HG02798 (cell line): ENCODE data around the gene GPR150.
"Not testable (repeated sequence)": the region's sequence is repeated elsewhere in the genome, so short reads cannot be mapped to it uniquely, and the experiment has no call there.

Experiments
- ATAC-seq: cut with Tn5 transposase; IDR thresholded peaks from one replicate; pipeline ENCODE4 v1.9.1; 2021; ENCODE audit warnings: mild to moderate bottlenecking; ENCODE audit not compliant: unreplicated experiment, poor library complexity

GPR150 gene

DNA sequence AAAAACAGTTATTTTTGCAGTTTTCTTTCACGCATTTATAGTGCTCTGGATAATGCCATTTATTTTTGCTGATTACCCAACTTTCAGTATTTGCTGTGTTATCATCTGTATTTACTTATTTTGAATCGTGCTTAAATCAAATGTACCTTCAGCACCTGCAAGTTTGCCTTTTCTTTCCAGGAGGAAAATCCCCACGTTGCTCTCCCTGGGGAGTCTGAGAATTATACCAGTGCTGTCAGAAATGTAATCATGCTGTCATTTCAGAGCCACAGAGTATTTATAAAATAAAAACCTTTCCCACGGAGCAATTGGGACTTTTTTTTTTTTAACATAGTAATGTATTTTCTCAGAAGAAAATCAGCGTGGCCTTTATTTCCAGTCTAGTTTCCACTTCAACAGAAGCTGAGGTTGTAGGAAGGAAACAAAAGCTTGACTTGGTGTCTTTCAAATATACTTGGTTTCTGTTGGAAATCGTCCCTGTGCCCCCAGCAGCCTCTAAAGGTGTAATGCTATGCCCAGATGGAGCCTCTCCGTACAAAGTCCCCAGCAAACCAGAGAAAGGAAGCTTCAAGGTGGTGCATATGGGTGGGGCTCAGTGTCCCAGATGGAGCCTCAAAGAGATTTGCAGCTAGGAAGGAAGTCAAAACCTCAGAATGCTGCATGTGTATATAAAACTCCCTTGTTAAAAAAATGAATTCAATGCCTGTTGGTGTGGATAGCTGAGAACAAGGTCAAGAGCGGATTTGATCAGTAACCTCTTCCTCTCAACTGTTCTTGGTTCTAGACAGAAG is 2.1 kb downstream of the GPR150 start:
- no peak for ATAC-seq

DNA sequence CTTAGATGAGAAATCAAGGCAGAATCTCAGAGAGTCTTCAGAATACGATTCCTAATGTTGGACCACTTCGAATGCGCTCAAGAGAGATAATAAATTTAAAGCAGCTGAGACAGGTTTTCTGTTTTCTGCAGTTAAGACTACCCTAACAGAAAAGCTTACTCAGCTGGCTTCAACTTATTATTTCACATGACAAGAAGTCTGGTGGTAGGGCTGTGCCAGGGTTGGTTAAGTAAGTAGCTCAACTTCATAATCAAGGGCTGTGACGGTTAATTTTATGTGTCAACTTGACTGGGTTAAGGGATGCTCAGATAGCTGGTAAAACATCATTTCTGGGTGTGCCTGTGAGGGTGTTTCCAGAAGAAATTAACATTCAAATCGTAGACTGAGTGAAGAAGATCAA is 3.8 kb downstream of the GPR150 start:
- no peak for ATAC-seq

DNA sequence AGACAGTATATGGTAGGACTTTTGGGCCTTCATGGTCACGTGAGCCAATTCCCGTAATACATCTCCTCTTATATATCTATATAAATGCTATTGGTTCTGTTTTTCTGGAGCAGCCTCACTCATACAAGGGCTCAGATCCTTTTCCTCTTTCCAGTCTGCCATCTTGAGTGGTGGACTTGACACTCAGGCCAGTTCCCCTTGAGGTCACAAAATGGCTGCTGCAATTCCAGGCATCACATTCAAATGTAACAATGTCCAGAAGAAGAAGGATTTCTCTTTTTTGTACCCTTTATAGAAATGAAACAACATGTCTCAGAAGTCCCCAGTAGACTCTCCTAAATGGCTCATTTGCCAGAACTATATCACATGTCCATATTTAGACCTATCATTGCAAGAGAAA is 4.5 kb downstream of the GPR150 start:
- no peak for ATAC-seq

DNA sequence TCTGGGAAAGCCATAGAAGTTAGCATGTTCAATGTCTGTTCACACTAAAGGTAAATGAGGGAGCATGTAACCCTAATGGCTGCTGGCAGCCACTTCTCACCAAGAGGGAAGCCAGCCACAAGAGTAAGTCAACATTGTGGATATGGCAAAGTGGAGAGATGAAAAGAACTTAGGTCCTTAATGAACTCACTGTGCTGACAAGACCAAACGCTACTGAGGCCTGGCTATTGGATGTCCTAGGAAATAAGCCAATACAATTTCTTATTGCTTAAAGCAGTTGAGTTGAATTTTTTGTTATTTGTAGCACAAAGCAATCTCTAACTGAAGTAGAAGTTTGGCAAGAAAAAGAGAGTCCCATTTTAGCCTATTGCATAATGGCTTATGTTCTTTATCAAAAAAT is 6.8 kb downstream of the GPR150 start:
- no peak for ATAC-seq

DNA sequence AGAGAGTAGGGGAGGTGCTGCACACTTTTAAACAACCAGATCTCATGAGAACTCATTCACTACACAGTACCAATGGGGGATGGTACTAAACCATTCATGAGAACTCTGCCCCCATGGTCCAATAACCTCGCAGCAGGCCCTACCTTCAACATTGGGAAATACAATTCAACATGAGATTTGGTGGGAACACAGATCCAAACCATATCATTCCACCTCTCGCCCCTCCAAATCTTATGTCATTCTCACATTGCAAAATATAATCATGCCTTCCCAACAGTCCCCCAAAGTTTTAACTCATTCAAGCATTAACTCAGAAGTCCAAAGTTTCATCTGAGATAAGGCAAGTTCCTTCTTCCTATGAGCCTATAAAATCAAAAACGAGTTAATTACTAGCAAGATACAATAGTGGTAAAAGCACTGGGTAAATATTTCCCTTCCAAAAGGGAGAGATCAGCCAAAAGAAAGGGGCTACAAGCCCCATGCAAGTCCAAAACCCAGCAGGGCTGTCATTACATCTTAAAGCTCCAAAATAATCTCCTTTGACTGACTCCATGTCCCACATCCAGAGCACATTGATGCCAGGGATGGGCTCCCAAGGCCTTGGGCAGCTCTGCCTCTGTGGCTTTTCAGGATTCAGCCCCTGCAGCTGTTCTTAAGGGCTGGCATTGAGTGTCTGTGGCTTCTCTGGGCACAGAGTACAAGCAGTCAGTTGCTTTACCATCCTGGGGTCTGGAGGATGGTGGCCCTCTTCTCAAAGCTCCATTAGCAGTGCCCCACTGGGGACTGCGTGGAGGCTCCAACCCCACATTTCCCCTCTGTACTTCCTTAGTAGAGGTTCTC is 8.3 kb downstream of the GPR150 start:
- ATAC-seq, result no peak

DNA sequence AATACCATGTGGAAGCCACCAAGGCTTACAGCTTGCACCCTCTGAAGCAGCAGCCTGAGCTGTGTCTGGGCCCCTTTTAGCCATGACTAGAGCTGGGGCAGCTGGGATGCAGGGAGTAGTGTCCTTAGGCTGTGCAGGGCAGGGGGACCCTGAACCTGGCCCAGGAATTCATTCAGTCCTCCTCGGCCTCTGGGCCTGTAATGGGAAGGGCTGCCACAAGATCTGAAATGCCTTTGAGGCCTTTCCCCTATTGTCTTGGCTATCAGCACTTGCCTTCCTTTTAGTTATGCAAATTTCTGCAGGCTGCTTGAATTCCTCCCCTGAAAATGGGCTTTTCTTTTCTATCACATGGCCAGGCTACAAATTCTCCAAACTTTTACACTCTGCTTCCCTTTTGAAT is 9.0 kb downstream of the GPR150 start:
- ATAC-seq, result no peak

DNA sequence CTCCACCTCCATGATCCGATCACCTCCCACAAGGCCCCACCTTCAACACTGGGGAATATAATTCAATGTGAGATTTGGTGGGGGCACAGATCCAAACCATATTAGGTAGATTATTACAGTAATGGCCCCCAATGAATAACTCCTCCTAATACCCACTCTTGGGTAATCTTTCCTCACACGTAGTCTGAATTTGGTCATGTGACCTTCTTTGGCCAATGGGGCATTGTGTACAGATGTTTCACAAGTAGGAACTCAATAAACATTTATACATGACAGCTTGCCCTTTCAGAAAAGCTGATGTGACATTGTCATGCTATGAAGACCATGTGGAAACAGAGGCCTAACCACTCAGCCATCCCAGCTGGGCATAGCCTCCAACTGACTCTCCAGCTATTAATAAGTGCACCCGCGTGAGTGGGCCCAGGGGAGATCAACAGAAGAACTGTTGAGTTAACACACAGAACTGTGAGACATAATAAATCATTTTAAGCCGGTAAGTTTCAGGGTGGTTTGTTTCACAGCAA is 10.6 kb downstream of the GPR150 start:
- ATAC-seq, result no peak

DNA sequence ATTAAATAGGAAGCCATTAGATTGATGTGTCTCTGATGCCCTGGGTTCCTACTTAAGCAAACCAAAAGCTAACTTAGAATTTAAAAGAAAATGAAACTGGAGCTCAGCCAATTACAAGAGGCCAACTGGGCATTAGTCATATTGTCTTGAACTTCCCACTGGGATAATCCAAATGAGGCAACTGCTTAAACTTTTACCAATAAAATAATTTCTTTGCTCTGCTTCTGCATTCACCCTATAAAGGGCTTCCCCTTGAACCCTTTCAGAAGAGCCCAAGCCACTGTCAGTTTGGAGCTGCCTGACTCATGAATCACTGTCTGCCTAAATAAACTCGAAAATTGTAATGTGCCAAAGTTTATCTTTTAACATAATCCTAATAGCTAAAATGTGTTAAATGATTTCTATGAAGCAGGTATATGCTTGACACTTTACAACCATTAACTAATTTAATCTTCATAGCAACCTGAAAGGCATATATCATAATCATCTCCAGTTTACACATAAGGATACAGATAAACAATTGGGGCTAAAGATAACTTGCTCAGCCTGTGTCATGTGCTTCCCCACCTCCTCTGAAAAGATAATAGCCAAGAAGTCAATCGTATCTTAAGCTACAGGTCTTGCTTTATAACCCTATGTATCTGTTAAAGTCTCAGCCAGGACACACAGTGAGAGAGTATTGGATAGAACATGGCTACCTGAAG is 11.5 kb downstream of the GPR150 start:
- ATAC-seq, result peak; percentile 3

DNA sequence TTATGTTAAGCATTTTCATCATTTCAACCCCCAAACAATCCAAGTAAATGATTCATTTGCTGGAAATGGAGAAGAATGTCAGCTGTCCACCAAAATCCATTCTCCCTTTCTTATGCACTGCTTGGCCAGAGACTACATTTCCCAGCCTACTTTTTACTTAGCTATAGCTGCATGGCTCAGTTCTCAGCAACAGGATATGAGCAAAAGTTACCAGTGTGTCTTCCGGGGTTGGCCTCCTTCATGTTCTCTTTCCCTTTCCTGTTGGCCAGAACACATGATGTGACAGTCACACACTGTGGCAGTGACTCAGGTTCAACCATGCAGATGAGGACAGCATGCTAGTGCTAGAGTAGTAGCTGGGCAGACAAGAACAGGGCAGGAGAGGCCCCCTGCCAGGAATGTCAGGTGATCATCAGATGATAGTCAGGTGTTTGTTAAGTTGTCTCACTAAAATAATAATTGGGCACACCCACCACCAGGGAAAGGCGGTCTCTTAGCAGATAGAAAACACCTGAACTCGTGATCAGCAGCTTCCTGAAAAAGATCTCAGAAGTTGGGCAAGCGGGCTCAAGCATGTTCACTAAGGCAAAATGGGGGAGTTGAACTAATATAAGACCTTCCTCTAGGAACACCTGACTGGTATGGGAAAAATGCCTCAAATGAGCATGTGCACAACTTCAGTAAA is 12.2 kb downstream of the GPR150 start:
- peak; percentile 79 for ATAC-seq

DNA sequence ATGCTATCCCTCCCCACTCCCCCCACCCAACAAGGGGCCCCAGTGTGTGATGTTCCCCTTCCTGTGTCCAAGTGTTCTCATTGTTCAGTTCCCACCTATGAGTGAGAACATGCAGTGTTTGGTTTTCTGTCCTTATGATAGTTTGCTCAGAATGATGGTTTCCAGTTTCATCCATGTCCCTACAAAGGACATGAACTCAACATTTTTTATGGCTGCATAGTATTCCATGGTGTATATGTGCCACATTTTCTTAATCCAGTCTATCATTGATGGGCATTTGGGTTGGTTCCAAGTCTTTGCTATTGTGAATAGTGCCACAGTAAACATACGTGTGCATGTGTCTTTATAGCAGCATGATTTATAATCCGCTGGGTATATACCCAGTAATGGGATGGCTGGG is 13.1 kb downstream of the GPR150 start:
- ATAC-seq, result not testable (repeated sequence)

DNA sequence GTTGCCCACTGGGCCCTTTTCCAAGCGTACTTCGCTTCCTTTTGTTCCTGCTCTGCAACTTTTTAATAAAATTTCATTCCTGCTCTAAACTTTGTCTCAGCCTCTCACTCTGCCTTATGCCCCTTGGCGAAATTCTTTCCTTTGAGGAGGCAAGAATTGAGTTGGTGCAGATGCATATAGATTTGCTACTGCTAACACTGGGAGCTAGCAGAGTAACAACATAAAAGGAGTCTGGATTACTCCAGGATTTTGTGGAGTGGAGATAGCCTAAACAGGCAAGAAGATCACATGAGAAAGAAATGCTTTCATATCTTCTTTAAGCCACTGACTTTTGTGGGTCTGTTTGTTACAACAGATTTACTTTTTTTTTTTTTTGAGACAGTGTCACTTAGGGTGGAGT is 13.8 kb downstream of the GPR150 start:
- ATAC-seq, result no peak

DNA sequence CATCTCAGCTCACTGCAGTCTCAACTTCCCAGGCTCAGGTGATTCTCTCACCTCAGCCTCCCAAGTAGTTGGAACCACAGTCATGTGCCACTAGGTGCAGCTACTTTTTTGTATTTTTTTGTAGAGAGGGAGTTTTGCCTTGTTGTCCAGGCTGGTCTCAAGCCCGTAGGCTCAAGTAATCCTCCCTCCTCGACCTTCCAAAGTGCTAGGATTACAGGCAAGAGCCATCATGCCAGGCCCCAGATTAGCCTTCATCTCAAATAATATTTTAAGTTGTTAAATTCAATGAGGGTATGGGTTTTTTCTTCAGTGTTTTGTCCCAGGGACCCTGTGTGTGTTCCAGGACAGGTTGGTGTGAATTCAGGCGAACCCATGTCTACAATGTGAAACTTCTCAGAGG is 14.2 kb downstream of the GPR150 start:
- ATAC-seq, result no peak

DNA sequence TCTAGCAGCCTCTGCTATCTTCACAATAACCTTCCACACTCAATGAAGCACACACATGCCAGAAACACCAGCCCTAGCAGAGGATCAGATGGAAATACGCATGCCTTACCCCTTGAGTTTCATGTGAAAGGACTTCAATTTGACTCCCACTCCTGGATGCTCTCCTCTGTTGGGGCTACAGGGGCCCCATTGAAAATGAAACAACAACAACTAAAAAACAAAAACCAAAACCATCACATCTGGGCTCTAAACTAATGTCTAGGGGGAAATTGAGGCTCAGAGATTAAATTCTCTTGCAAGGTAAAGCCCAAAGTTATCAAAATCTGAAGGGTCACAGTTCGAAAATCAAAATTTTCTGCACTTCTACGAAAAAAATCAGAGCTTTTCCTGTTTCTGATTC is 18.7 kb downstream of the GPR150 start:
- ATAC-seq, result peak; percentile 51

DNA sequence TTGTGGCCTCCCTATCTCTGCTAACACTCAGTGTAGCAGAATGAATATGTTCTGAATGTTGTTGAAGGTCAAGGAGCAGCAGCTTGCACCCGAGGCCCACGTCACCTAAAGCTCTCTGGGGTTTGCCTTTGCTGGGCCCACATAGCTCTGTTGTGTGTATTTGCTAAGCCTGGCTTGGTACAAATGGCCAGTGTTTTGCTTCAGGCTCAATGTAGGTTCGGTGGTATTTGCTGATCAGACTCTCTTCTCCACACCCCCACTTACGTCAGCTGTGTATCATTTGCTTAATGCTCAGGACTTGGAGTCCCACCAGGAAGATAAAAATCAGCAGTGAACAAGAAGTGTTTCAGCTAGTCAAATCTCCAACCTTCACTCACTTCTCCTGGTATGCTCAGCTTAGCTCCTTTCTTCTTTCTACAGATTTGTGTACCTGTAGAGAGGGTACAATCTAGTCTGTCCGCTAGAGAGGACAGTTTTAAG is 21.9 kb downstream of the GPR150 start:
- ATAC-seq, result no peak

DNA sequence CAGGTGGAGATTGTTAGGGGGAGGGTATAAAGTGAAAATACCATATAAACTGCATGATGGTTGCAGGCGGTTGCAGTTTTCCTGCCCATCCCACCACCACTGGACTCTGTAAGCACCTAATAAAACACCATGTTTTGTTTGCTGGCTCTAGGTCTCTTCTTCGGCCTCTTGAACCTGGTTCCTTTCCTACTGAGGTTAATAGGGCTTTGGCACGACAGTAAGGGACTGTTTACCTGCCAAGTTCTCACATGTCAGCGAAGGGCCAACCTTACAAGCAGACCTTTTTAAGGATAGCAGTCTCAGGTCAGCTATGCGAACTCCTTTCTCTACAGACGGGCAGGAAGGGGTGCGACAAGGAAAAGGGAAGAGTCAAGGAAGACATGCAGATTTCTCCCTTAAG is 23.3 kb downstream of the GPR150 start:
- no peak for ATAC-seq

DNA sequence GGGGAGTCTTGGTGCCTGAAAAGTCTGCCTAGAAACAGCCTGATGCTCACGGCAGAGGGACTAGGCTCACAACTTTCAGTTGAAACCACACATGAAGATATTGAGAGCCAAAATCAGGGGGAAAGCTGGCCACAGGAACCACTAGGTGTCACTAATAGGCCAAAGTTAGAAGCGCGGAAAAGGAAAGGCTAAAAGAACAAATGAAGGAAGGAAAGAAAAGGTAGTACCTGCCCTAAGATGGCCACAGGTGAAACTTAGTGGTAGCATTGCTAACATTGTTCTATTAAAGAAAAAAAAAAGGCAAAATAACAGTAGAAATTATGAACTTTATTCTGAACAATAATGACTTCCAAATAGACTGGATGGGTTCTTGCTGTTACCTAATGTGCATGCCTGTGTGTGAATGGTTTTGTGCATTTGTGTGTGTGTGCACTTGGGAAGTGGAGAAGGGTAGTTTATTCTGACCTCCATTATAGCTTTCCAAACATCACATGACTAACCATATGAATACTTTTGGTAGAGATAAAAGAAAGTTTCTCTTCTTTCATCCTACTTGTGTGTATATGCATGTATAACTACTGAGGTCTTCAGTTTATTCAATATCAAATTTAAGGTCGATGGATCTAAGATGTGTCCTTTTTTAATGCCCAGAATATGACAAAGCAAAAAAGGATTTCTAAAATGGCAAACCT is 24.6 kb downstream of the GPR150 start:
- ATAC-seq, result peak; percentile 36

DNA sequence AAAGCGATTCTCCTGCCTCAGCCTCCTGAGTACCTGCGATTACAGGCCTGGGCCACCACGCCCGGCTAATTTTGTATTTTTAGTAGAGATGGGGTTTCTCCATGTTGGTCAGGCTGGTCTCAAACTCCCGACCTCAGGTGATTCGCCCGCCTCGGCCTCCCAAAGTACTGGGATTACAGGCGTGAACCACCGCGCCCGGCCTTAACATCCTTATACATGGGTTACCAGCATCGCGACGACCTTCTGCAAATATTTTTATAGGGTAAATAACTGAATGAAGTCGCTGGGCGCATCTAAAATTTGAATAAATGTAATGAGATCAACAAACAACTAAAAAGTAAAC is 26.3 kb downstream of the GPR150 start:
- not testable (repeated sequence) for ATAC-seq

DNA sequence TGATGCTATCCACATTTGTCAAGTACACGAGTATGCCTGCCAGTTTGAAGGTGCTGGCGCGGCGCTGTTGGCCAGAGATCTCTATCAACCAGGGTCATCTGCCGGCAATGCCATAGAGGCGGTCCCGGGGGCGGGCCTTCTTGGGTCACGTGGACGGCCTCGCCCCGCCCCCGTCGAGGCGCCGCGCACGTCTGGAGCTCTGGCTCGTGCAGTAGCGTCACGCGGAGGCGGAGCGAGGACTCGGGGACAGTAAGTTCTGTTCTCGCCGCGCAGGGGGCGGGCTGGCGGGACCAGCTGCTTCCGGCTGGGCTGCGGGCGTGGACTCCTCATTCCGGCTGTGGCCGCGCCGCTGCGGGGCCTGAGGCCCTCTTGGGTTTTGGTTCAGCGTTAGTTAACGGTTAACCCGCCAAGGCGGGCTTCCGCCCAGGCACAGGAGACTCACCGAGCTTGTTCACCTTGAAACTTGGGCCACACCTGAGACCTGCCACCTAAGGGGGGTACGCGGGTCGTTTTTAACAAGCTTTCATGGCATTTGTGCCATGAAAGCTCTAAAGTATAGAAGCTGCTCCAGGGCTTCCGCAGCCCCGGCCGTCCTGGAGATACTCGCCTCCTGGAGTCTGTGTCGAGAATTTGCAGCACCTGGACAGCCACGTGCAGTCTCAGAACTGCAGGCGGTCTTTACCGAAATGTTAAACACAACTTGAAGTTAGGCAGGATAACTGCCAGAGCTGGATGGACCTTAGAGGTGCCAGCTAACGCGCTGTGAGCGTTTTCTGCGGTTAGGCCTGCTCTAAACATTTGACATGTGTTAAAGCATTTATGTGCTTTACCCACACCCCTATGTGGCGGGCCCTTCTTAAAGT is 26.9 kb downstream of the GPR150 start, which contains the start of gene RFESD:
RFESD (plus strand) TSS at position 209 of the 863 bp plus-strand sequence. CDS start 5,495 bp downstream, outside the sequence.
- ATAC-seq, result peak; percentile 97
